Endothelial cell (in vitro differentiated cells): ENCODE results near the gene DDX11. TPM values are rescaled to one million over a fixed set of nuclear protein-coding genes. Genes with fewer than 3 reads are reported as not detected.
"Not testable (repeated sequence)": the region's sequence is repeated elsewhere in the genome, so short reads cannot be mapped to it uniquely, and the experiment has no call there.

Experiments used
- DNase-seq: peaks from one replicate; pipeline ENCODE4 v3.0.0; 2021; ENCODE audit warnings: low spot score
- H3K27ac Mint-ChIP-seq: one replicate; pipeline ENCODE4 v1.8.0; 2021; ENCODE audit warnings: mixed read lengths, inconsistent platforms; ENCODE audit not compliant: unreplicated experiment
- H3K27me3 Mint-ChIP-seq: one replicate; pipeline ENCODE4 v1.8.0; 2021; ENCODE audit warnings: mild to moderate bottlenecking, moderate library complexity, mixed read lengths, inconsistent platforms; ENCODE audit not compliant: unreplicated experiment
- H3K36me3 Mint-ChIP-seq: one replicate; pipeline ENCODE4 v1.8.0; 2021; ENCODE audit warnings: mild to moderate bottlenecking, low read depth, mixed read lengths, inconsistent platforms; ENCODE audit not compliant: unreplicated experiment
- H3K4me1 Mint-ChIP-seq: one replicate; pipeline ENCODE4 v1.8.0; 2021; ENCODE audit warnings: mild to moderate bottlenecking, mixed read lengths, inconsistent platforms; ENCODE audit not compliant: unreplicated experiment
- H3K4me3 Mint-ChIP-seq: one replicate; pipeline ENCODE4 v1.8.0; 2021; ENCODE audit warnings: mild to moderate bottlenecking, mixed read lengths, inconsistent platforms; ENCODE audit not compliant: unreplicated experiment
- H3K9me3 Mint-ChIP-seq: one replicate; pipeline ENCODE4 v1.8.0; 2021; ENCODE audit warnings: mixed read lengths, inconsistent platforms; ENCODE audit not compliant: unreplicated experiment
- total RNA-seq: library from RNA; stranded (reverse); fragmentation: NEBNext Ultra II Directional; extraction: Animal tissue kit (Norgen Biotek cat#: 25700); gene quantifications from one replicate; pipeline ENCODE4 v1.2.1, GENCODE V29; 2021; ENCODE audit not compliant: unreplicated experiment

Gene DDX11
- total RNA-seq, 1 donor from 2014 or later, result 40.2 TPM

GRCh38 chr12:31097819-31098218, 24.2 kb downstream of the DDX11 start:
- not testable (repeated sequence) for H3K36me3 Mint-ChIP-seq, H3K4me1 Mint-ChIP-seq, H3K27me3 Mint-ChIP-seq, H3K4me3 Mint-ChIP-seq, DNase-seq, H3K9me3 Mint-ChIP-seq, H3K27ac Mint-ChIP-seq

DNA sequence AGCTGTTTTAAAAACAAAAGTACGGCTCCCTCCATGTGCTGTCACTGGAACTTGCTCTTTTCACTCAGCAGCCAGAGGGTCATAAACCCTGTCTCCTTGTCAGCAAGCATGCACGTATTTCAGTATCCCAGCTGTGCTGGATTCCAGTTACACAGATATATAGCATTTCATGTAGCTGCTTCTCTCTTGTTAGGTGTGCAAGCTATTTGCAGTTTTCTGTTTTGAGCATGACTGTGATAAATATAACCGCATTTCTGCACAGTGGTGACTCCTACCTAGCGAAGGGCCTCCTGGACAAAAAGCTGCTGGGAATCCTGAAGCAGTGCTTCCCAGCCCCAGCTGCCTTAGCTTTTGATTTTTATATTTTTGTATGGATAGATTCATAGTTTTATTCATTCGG, 24.7 kb downstream of the DDX11 start:
- not testable (repeated sequence) for DNase-seq, H3K4me1 Mint-ChIP-seq, H3K27ac Mint-ChIP-seq, H3K4me3 Mint-ChIP-seq, H3K36me3 Mint-ChIP-seq, H3K9me3 Mint-ChIP-seq, H3K27me3 Mint-ChIP-seq

DNA sequence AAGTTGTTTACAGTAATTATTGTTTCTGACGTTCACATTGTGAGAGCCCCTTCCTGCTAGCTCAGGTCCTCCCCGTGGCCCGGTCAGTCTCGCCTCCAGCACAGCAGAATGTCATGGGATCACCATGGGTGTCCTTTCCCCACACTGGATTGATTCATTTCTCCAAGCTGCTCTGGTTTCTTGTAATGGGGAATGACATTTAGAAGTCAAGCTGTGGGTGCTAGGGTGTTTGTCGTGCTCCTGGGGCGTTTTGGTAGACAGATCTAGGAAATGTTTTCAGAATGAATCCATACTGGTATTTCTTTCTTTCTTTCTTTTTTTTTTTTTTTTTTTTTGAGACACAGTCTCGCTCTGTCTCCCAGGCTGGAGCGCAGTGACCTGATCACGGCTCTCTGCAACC, 25.1 kb downstream of the DDX11 start:
- not testable (repeated sequence) for H3K4me1 Mint-ChIP-seq, H3K4me3 Mint-ChIP-seq, H3K27ac Mint-ChIP-seq, DNase-seq, H3K27me3 Mint-ChIP-seq, H3K36me3 Mint-ChIP-seq, H3K9me3 Mint-ChIP-seq

DNA sequence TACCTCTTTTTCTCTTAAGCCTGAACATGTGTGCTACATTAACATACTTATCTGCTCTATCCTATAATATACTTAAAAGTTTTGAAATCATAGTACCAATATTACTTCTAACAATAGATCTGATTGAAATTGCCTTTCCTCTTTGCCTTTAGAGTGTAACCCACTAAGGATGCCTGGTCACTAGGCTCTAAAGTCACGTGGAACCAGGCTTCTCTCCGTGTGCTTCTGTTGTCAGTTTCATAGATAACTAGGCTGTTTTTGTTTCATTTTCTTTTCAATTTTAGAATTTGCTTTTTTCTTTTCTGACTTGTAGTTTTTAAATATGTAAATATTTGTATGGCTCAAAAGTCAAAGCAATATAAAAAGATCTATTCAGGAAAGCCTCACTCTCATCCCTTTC, 25.8 kb downstream of the DDX11 start:
- not testable (repeated sequence) for H3K36me3 Mint-ChIP-seq, H3K4me1 Mint-ChIP-seq, H3K4me3 Mint-ChIP-seq, H3K27me3 Mint-ChIP-seq, H3K9me3 Mint-ChIP-seq, H3K27ac Mint-ChIP-seq, DNase-seq

DNA sequence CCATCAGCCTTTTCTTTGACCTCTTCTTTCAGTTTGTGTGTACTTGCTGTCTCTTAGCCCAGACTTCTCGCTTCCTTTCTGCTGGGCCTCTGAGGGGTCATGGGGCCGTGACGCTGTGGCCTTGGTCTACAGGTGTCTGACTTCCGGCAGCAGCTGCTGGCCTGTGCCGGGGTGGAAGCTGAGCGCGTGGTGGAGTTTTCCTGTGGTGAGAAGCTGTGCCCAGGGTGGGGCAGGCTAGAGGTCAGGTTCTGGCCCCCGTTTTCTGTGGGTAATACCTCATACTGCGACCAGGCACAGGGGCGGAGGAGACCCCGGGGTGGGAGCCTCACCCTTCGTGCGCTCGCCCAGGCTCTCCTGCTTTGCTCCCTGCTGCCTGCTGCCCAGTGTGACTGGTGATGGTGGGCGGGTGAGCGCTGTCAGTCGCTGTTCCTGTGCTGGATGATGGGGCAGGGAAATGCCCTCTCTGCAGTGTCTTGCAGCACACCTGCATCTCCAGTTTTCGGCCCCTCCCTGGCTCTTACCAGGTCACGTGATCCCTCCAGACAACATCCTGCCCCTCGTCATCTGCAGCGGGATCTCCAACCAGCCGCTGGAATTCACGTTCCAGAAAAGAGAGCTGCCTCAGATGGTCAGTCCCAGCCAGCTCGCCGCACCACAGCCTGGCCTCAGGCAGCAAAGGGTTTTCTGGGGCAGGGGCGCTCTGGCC, 27.0 kb downstream of the DDX11 start:
- H3K27me3 Mint-ChIP-seq, H3K4me1 Mint-ChIP-seq, H3K36me3 Mint-ChIP-seq, H3K4me3 Mint-ChIP-seq, H3K9me3 Mint-ChIP-seq, H3K27ac Mint-ChIP-seq, DNase-seq: not testable (repeated sequence)

DNA sequence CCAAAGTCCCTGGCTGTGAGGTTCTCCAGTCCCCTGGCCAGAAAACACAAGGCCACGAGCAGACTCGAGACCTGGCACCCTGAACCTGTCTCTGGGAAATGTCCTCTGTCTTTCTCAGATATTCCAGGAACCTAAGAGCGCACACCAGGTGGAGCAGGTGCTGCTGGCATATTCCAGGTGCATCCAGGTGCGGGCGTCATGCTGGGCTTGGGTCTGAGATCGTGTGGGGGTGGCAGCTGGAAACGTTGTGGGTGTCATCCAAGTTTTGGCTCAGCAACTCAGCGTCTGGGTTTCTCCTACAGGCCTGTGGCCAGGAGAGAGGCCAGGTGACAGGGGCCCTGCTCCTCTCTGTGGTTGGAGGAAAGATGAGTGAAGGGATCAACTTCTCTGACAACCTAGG, 28.5 kb downstream of the DDX11 start:
- not testable (repeated sequence) for H3K27ac Mint-ChIP-seq, H3K4me3 Mint-ChIP-seq, DNase-seq, H3K9me3 Mint-ChIP-seq, H3K4me1 Mint-ChIP-seq, H3K27me3 Mint-ChIP-seq, H3K36me3 Mint-ChIP-seq

DNA sequence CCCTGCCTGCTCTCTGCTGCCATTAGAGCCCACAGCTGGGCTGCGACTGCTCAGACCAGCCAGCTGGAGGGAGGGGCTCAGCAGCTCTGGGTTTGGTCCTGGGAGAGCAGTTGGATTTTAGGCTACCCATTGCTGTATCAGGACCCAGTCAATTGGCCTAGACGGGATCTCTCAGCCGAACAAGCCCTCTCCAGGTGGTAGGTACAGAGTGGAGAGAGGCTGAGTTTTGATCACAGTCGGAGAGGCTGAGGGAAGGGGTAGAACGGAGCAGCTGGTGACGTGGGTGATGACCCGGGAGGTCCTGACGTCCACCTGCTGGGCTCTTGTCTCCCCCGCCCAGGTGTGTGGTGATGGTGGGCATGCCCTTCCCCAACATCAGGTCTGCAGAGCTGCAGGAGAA, 28.9 kb downstream of the DDX11 start:
- DNase-seq, H3K4me3 Mint-ChIP-seq, H3K27me3 Mint-ChIP-seq, H3K4me1 Mint-ChIP-seq, H3K27ac Mint-ChIP-seq, H3K9me3 Mint-ChIP-seq, H3K36me3 Mint-ChIP-seq: not testable (repeated sequence)

- H3K27ac Mint-ChIP-seq, H3K4me3 Mint-ChIP-seq, DNase-seq, H3K9me3 Mint-ChIP-seq, H3K27me3 Mint-ChIP-seq, H3K36me3 Mint-ChIP-seq, H3K4me1 Mint-ChIP-seq: not testable (repeated sequence)
Measured at GRCh38 chr12:31103561-31103975, 29.9 kb downstream of the DDX11 start.

GRCh38 chr12:31104220-31104619, 30.6 kb downstream of the DDX11 start:
- H3K27ac Mint-ChIP-seq, result not testable (repeated sequence)

GRCh38 chr12:31104773-31105172, 31.1 kb downstream of the DDX11 start:
- H3K4me3 Mint-ChIP-seq, H3K27ac Mint-ChIP-seq, H3K27me3 Mint-ChIP-seq, H3K36me3 Mint-ChIP-seq, DNase-seq, H3K4me1 Mint-ChIP-seq, H3K9me3 Mint-ChIP-seq: not testable (repeated sequence)

More at GRCh38 chr12:31104220-31104619, 30.6 kb downstream of the DDX11 start:
- not testable (repeated sequence) for H3K36me3 Mint-ChIP-seq, H3K9me3 Mint-ChIP-seq, H3K4me1 Mint-ChIP-seq, DNase-seq, H3K27me3 Mint-ChIP-seq, H3K4me3 Mint-ChIP-seq
